MV-4-11 (cell line): ENCODE measurements around the gene TAGLN2.
"Not testable (repeated sequence)": the region's sequence is repeated elsewhere in the genome, so short reads cannot be mapped to it uniquely, and the experiment has no call there.

Experiments
- DNase-seq: peaks from one replicate; lab custom pipeline; 2025; lab: John Stamatoyannopoulos, UW

TAGLN2 gene

DNA sequence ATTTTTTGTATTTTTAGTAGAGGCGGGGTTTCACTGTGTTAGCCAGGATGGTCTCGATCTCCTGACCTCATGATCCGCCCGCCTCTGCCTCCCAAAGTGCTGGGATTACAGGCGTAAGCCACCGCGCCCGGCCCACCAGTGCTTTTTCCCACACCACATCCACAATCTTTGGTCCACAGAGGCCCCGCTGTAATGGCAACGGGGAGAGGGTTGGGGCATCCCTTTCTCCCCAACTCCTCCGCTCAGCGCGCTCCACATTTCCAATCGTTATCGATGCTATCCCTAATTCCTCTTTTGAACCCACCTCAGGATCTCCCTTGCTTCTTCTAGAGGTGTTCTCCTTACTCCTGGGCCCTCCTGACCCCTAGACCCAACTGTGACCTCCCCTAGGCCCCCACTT, 25.7 kb downstream of the TAGLN2 start:
- not testable (repeated sequence) for DNase-seq

- DNase-seq, result peak; percentile 31
Observed at GRCh38 chr1:159898527-159898926, 26.8 kb downstream of the TAGLN2 start.

GRCh38 chr1:159897962-159898361, 27.3 kb downstream of the TAGLN2 start:
- DNase-seq, result peak; percentile 61

DNA sequence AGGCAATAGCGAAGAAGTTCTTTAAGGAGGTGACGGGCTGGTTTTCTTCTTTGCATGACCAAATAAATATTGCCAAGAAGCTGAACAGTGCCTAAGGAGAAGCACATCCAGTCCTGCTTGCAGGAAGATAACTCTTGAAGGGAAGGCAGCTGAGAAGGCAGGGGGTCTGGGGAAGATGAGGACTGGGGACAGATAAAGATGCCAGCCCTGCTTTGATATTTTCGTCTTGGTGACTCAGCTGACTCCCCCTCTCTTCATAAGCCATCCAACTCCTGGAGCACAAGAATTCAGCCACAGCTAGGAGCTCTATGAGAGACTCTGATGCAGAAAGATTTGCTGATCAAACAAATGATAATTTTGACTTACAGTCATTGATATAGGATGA, 28.8 kb downstream of the TAGLN2 start:
- DNase-seq, result no peak

- peak; percentile 74 for DNase-seq
Observed at GRCh38 chr1:159895836-159896545, 29.3 kb downstream of the TAGLN2 start.

DNA sequence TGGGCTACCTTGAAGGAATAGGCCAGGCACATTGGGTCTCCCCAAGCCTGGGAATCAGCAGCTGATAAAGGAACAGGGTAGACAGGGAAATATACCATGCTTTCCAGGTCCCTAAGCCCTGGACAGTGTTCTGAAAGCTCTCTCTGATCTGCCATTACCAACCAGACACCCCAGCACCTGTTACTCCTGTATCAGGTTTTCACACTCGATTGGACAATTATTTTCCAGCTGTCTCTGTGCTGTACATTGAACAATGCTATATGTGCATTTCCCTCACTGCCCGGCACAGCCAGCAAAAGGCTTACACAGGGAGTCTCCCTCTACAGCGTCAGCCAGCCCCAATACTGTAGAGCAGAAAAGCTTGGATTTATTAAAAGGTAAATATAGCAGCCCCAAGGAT, 30.0 kb downstream of the TAGLN2 start:
- DNase-seq, result no peak

GRCh38 chr1:159892944-159893343, 32.4 kb downstream of the TAGLN2 start:
- no peak for DNase-seq

DNA sequence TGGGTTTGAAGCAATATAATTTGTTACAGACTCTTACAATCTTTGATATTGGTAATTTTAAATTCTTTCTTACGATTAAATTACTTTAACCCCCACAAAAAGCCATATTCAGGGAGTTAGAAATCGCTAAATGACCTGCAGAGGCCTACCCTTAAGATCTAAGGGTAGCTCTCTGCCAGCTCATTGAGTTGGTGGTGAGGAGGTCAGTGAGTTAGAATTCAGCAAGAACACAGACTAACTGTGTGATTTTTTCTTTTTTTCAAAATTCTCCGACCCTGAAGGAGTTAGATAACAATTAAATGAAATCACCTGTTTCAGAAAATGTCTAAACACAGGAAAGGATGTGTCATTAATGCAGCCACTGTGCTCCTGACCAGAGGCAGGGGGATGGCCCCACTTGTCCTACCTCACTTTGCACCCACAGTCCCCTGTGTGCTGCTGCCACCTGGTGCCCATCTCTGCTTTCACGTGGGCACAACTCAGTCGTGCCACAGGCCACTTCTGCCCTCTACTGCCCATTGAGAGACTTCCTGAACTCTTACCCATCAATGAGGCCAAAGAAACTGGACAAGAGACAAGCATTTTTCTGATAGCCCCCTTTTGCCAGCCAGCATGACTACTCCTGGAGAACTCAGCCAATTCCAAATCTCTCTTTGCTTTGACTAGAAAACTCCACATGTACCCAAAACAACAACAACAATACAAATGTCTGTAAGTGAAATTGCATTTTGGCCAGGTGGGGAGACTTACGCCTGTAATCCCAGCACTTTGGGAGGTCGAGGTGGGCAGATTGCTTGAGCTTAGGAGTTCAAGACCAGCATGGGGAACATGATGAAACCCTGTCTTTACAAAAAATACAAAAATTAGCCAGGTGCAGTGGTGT, 33.8 kb downstream of the TAGLN2 start:
- DNase-seq, result peak; percentile 82

DNA sequence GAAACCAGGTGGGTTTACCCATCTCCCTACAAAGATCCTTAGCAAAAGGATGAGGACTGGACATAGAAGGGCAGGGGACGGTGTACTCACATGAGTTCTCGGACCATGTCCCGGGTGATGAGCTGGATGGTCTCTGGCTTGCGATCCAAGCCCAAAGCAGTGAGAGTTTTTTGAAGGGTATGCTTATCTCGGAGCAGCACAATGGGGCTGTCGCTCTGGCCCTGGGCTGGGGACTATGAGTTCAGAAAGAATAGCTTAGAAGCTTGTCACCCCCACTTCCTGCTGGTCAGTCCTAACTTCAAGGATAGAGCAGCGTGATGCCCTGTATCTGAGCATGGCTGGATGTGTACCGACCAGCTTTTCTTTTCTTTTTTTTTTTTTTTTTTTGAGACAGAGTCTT, 34.9 kb downstream of the TAGLN2 start:
- DNase-seq, result no peak

GRCh38 chr1:159889821-159890252, 35.5 kb downstream of the TAGLN2 start:
- peak; percentile 95 for DNase-seq

- DNase-seq, result peak; percentile 4
Observed at GRCh38 chr1:159889202-159889601, 36.1 kb downstream of the TAGLN2 start.

GRCh38 chr1:159884296-159884695, 41.0 kb downstream of the TAGLN2 start:
- DNase-seq, result no peak

DNA sequence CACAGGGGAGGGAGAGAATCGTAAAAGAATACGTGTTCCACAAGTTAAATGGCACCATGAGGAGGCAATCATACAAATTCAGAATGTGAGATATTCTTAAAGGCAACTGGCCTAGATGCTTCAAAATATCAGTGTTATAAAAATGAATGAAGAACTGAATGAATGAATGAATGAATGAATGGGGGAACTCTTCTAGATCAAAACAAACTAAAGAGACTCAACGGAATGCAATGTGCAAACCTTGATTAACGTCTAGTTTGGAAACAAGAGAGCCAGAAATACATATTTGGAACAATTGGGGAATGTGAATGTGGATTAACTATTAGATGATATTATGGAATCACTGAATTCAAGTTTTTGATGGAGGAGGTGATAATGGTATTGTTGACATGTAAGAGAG, 42.2 kb downstream of the TAGLN2 start:
- no peak for DNase-seq

GRCh38 chr1:159882527-159882862, 42.8 kb downstream of the TAGLN2 start:
- no peak for DNase-seq

- peak; percentile 40 for DNase-seq
Observed at GRCh38 chr1:159881622-159882526, 43.4 kb downstream of the TAGLN2 start.

- DNase-seq, result peak; percentile 58
Observed at GRCh38 chr1:159880430-159880829, 44.9 kb downstream of the TAGLN2 start.

DNA sequence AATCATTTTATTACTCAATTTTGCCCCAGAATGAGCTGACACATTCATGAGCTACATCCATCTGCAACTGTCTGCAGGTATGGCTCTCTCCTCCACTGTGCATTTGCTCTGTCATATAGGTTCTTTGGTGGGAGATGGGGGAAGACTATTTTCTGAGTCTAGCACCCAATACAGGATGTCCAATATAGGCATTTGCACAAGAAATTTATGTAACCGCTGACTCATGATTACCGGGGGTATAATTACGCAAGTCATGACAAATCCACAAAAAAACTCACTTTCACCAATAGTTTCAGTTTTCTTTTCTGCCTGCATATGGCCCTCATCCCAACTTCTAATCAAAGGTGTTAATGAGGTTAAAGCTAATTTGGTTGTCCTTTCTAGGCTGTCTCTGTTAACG, 45.3 kb downstream of the TAGLN2 start:
- peak; percentile 87 for DNase-seq

DNA sequence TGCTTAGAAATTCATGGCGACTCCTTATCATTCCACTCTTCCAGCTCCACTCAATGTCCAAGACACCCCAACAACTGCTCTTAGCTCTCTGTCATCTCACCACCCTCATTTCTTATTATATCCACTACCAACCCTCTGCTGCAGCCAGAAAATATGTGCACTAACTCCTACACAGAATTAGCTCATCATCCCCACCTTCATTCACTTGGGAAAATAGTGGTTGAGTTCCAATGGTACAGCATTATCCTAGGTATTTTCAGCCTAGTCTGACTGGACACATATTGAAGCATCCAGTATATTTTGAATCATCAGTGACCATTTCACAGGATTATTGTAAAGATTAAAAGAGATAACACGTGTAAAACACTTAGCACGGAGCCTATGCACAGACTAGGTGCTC, 46.2 kb downstream of the TAGLN2 start:
- DNase-seq, result no peak

- DNase-seq, result no peak
Observed at GRCh38 chr1:159877695-159878444, 47.4 kb downstream of the TAGLN2 start.

GRCh38 chr1:159873530-159874143, 51.7 kb downstream of the TAGLN2 start:
- no peak for DNase-seq

DNA sequence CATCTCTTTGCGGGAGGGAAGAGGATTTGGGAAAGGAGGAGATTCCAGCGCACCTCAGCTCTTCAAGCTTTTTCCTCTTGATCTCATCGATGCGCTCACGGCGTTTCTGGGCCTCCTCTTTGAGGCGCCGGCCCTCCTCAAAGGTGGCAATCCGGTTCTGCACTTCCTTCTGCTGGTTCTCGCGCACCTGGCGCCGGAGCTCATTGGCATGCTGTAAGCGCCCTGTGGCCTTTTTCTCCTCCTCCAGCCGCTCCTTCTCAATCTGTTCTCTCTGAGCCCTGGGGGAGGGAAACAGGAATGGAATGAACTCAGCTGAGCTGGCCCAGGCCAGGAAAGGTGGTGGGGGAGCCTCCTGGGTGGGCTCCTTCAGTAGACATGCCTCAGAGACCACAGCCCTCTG, 52.4 kb downstream of the TAGLN2 start:
- DNase-seq, result no peak
